Progenitor cell of endocrine pancreas (in vitro differentiated cells): Measurements from ENCODE around the gene PDZD8. TPM values are rescaled to one million over a fixed set of nuclear protein-coding genes. Genes with fewer than 3 reads are reported as not detected.

ENCODE experiments used
- DNase-seq: peaks from one replicate; pipeline ENCODE4 v3.0.0; 2021; ENCODE audit warnings: low spot score; ENCODE audit not compliant: unreplicated experiment
- H3K27ac Mint-ChIP-seq: 2 replicates; pipeline ENCODE4 v1.8.0; 2021; ENCODE audit warnings: mild to moderate bottlenecking, moderate library complexity, mixed read lengths
- H3K27me3 Mint-ChIP-seq: 2 replicates; pipeline ENCODE4 v1.8.0; 2021; ENCODE audit warnings: mixed read lengths
- H3K36me3 Mint-ChIP-seq: 2 replicates; pipeline ENCODE4 v1.8.0; 2022; ENCODE audit warnings: mixed read lengths; ENCODE audit not compliant: insufficient read depth
- H3K4me1 Mint-ChIP-seq: 2 replicates; pipeline ENCODE4 v1.8.0; 2021; ENCODE audit warnings: low read depth, mixed read lengths
- H3K4me3 Mint-ChIP-seq: 2 replicates; pipeline ENCODE4 v1.8.0; 2021; ENCODE audit warnings: low read depth, mild to moderate bottlenecking, moderate library complexity, mixed read lengths
- H3K9me3 Mint-ChIP-seq: 2 replicates; pipeline ENCODE4 v1.8.0; 2021; ENCODE audit warnings: low read depth, mixed read lengths
- total RNA-seq: library from RNA; stranded (reverse); gene quantifications from 2 replicates; pipeline ENCODE4 v1.2.1, GENCODE V29; 2021
- TF ChIP-seq, protein P1 (sequence below): fragments of 200-600 bp; sonication (generic); IDR thresholded peaks from one replicate; pipeline ENCODE4 v1.5.0; 2021; ENCODE audit warnings: antibody characterized with exemption, mild to moderate bottlenecking; ENCODE audit not compliant: unreplicated experiment

PDZD8 gene
- total RNA-seq, 1 donor from 2014 or later, result 28.6 TPM

DNA sequence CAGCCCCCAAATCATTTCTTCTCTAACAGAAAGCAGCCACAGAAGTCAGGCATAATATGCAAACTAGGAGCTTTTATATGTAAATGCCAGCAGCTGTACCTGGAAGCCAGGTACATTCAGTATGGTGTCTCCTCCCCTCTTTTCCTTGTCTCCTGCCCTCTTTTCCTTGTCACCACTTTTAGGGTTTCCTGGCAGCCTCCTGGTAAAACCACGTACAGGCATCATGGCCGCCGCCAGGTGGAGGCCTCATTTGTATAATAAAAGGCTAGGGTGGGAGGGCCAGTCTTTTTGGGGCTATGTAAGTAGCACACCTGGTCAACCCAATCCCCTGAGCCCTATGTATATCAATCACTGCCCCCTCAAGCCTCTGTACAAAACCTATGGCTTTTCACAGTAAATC is 28.7 kb downstream of the PDZD8 start:
- peaks cover 21% of the 10 kb centered on the region for H3K4me1 Mint-ChIP-seq
- TF ChIP-seq, protein P1, sequence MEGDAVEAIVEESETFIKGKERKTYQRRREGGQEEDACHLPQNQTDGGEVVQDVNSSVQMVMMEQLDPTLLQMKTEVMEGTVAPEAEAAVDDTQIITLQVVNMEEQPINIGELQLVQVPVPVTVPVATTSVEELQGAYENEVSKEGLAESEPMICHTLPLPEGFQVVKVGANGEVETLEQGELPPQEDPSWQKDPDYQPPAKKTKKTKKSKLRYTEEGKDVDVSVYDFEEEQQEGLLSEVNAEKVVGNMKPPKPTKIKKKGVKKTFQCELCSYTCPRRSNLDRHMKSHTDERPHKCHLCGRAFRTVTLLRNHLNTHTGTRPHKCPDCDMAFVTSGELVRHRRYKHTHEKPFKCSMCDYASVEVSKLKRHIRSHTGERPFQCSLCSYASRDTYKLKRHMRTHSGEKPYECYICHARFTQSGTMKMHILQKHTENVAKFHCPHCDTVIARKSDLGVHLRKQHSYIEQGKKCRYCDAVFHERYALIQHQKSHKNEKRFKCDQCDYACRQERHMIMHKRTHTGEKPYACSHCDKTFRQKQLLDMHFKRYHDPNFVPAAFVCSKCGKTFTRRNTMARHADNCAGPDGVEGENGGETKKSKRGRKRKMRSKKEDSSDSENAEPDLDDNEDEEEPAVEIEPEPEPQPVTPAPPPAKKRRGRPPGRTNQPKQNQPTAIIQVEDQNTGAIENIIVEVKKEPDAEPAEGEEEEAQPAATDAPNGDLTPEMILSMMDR, result no peak
- DNase-seq, result no peak
- H3K27ac Mint-ChIP-seq, result no peak overlapping the region
- no peaks in the 10 kb centered on the region for H3K9me3 Mint-ChIP-seq
- H3K27me3 Mint-ChIP-seq, result no peaks in the 10 kb centered on the region
- no peak overlapping the region for H3K4me3 Mint-ChIP-seq
- no peaks in the 10 kb centered on the region for H3K36me3 Mint-ChIP-seq

DNA sequence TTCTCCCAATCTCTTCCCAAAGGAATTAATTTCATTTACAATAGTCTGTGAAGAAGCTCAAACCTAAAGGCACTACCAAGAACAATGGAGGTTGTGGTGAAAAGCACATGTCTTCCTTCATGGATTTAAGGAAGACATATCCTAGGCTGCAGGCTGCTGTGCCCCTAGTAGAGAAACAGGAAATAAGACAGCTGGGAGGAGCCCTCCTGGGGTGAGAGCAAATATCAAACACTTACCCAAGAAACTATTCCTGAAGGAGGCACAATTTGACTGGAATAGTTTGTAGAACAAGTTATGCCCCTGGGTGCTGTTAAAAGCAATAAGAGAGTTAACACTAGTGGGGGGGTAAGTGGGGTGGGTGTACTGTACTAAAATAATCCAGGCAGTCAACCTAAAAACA is 30.1 kb downstream of the PDZD8 start:
- Mint-ChIP-seq H3K27ac (no peak overlapping the region), H3K4me1 (peaks cover 21% of the 10 kb centered on the region)

DNA sequence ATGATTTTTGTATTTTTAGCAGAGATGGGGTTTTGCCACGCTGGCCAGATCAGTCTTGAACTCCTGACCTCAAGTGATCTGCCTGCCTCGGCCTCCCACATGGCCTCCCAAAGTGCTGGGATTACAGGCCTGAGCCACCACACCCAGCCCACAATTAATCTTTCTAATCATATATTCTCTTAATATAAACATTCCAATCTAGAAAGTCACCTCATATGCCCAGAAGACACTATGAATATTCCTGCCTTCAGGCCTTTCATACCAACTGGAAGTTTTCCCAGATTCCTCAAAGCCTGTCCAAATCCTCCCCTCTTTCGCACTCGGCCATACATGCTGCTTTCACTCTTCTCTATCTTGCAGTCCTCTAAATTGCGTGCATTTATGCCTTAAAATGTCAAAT is 32.6 kb downstream of the PDZD8 start:
- Mint-ChIP-seq H3K27me3 (no peaks in the 10 kb centered on the region), H3K4me1 (peaks cover 32% of the 10 kb centered on the region), H3K4me3 (no peak overlapping the region), H3K9me3 (no peaks in the 10 kb centered on the region), H3K27ac (no peak overlapping the region), H3K36me3 (no peaks in the 10 kb centered on the region)
- no peak for DNase-seq
- TF ChIP-seq, protein P1, result no peak

More for the DNA sequence above, 30.1 kb downstream of the PDZD8 start:
- no peak for DNase-seq
- Mint-ChIP-seq H3K27me3 (no peaks in the 10 kb centered on the region), H3K36me3 (no peaks in the 10 kb centered on the region), H3K9me3 (no peaks in the 10 kb centered on the region), H3K4me3 (no peak overlapping the region)
- TF ChIP-seq, protein P1, result no peak

DNA sequence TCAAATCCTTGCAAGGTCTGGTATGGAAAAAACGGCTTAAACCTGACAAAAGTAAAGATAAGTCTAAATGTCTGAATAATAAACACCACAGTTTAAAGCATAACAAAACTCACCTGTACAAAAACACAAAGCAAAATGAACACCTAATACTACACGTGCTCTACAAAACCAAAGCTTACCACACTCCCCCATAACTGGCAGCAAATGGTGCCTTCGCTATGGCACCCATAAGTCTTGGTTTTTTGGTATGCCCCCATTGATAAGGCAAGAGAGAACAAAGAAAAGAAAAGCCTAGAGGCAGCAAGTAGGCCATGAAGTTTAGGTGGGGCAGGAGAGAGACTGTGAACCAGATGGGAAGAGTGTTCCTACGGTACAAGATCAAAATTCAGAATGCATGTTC is 34.2 kb downstream of the PDZD8 start:
- Mint-ChIP-seq H3K9me3 (no peaks in the 10 kb centered on the region), H3K4me1 (peaks cover 22% of the 10 kb centered on the region), H3K4me3 (no peak overlapping the region), H3K27ac (no peak overlapping the region), H3K36me3 (peaks cover 4% of the 10 kb centered on the region), H3K27me3 (no peaks in the 10 kb centered on the region)
- no peak for DNase-seq
- TF ChIP-seq, protein P1, result no peak

DNA sequence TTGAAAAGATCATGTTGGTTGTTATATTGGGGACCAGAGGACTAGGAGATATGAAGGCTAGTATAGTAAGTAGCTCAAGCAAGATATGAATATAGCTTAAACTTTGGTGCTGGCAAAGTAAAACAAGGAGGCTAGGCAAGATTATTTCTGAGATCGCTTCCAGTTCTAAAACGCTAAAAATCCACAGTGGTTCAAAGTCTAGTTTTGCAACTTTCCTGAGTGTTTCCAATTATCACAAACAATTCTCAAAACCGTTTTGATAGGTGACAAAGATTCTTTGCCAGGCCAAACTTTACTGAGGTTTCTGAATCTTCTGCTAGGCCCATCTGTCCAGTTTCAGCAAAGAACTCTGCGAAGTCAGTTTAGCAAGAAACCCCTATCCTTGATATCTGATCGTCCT is 35.3 kb downstream of the PDZD8 start:
- Mint-ChIP-seq H3K9me3 (no peaks in the 10 kb centered on the region), H3K27me3 (no peaks in the 10 kb centered on the region), H3K36me3 (peaks cover 9% of the 10 kb centered on the region), H3K4me1 (peaks cover 16% of the 10 kb centered on the region), H3K4me3 (no peak overlapping the region), H3K27ac (no peak overlapping the region)
- TF ChIP-seq, protein P1, result no peak
- DNase-seq, result no peak
